NCI-H345 treated with DMSO at 0.1 percent for 48 hours (cell line): Measurements from ENCODE around the gene BFSP2.
"Not testable (repeated sequence)": the region's sequence is repeated elsewhere in the genome, so short reads cannot be mapped to it uniquely, and the experiment has no call there.

Experiments
- DNase-seq: peaks from one replicate; lab custom pipeline; 2025; ENCODE audit not compliant: unreplicated experiment; lab: John Stamatoyannopoulos, UW

Gene BFSP2

GRCh38 chr3:133452641-133453319, 52.9 kb downstream of the BFSP2 start:
- DNase-seq: no peak

- no peak for DNase-seq
Observed at GRCh38 chr3:133453383-133453782, 53.5 kb downstream of the BFSP2 start.

GRCh38 chr3:133455281-133455680, 55.4 kb downstream of the BFSP2 start:
- DNase-seq: no peak

- no peak for DNase-seq
Observed at GRCh38 chr3:133455960-133456359, 56.1 kb downstream of the BFSP2 start.

- no peak for DNase-seq
Observed at GRCh38 chr3:133457025-133457424, 57.2 kb downstream of the BFSP2 start.

- no peak for DNase-seq
Observed at GRCh38 chr3:133457465-133458067, 57.7 kb downstream of the BFSP2 start.

GRCh38 chr3:133459400-133459799, 59.5 kb downstream of the BFSP2 start:
- no peak for DNase-seq

GRCh38 chr3:133460809-133461208, 61.0 kb downstream of the BFSP2 start:
- DNase-seq: no peak

- no peak for DNase-seq
Observed at GRCh38 chr3:133461291-133461690, 61.4 kb downstream of the BFSP2 start.

GRCh38 chr3:133463347-133463860, 63.5 kb downstream of the BFSP2 start:
- DNase-seq: no peak

GRCh38 chr3:133464573-133464972, 64.7 kb downstream of the BFSP2 start:
- DNase-seq: no peak

- DNase-seq: no peak
Observed at GRCh38 chr3:133466531-133467386, 66.9 kb downstream of the BFSP2 start.

GRCh38 chr3:133467780-133468179, 67.9 kb downstream of the BFSP2 start:
- no peak for DNase-seq

GRCh38 chr3:133468251-133468721, 68.4 kb downstream of the BFSP2 start:
- DNase-seq: no peak

- no peak for DNase-seq
Observed at GRCh38 chr3:133469140-133469731, 69.4 kb downstream of the BFSP2 start.

GRCh38 chr3:133472242-133472641, 72.4 kb downstream of the BFSP2 start:
- no peak for DNase-seq

GRCh38 chr3:133472889-133473288, 73.0 kb downstream of the BFSP2 start:
- DNase-seq: no peak

- DNase-seq: not testable (repeated sequence)
Observed at GRCh38 chr3:133473472-133474191, 73.8 kb downstream of the BFSP2 start.

GRCh38 chr3:133474251-133474801, 74.5 kb downstream of the BFSP2 start:
- DNase-seq: peak; percentile 11

- no peak for DNase-seq
Observed at GRCh38 chr3:133474817-133475216, 75.0 kb downstream of the BFSP2 start.
